LoVo (cell line): ENCODE results near the gene MAP2K3.

ENCODE experiments used
- DNase-seq: peaks from one replicate; pipeline ENCODE4 v3.0.0-alpha.2; 2016; ENCODE audit warnings: low spot score

The MAP2K3 gene

DNA sequence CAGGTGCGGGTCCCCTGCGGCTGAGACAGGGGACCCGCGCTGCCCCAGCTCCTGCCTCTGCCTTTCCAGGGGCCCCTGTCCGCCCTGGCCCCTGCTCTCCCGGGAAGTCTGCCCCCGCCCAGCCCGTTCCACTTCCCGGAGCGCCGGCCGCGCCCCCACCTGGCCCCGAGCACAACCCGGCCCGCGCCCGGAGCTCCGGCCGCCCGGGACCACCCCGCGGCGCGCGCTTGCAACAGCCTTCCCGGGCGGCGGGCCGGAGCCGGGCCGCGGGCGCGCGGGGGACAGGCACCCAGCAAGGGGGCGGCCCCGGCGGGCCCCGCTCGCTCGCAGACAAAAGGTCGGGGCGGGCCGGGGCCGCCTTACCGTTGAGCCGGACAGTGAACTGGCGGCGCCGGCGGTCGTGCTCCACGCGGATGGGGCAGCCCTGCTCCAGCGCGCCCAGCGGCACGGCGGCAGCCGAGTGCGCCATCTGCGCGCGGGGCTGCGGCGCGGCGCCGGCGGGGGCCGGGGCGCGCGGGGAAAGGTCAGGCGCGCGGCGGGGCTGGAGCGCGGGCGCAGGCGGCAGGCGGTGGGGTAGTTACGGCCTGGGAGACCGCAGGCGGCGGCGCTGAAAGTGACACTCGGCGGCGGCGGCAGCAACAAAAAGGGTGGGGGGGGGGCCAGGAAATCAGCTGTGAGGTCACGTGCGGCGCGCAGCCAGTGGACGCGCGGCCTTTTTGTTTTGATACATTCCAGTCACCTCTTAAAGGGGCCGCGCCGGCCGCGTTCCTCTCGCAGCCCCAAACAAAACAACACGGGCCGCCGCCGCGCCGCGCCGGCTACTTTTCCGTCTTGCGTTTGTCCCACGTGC, 31.5 kb upstream of the MAP2K3 start, which contains the start of gene NATD1:
Gene NATD1 (minus strand): TSS at position 615 of the 850 bp plus-strand sequence. CDS start 146 bp downstream, at position 469.
- peak; percentile 87 for DNase-seq

DNA sequence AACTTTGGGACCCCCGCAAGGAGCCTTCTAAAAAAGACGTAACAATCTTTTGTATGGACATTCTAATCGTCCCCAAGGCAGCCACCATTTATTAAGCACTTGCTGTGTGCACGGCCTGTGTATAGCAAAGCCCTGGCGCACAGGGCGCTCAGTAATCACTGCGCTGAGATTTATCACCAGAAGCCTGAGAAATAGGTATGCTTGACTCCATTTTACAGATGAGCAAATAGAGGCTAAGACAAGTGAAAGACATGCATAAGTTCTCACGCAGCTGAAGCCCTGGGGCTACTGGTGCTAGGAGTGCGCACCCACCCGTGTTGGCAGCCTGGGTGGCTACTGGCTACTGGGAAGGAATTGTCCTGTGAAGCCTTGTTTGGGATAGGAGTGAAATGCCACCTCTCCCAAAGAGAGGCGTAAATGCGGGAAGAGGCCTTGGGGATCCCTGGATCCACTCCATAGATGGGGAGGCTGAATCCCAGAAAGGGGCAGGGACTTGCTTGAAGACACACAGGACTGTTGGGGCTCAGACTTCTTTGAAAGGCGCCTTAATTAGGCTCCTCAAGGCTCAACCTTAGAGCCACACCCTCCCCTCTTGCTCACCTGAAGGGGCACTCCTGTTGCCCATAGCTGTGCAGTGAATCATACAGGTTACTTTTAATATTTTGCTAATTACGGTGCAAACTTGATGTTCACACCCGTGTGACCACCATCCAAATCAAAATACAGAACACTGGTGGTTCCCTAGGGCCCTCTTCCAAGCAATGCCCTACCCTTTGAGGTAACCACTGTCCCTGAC, 30.7 kb upstream of the MAP2K3 start:
- DNase-seq: peak; percentile 55

DNA sequence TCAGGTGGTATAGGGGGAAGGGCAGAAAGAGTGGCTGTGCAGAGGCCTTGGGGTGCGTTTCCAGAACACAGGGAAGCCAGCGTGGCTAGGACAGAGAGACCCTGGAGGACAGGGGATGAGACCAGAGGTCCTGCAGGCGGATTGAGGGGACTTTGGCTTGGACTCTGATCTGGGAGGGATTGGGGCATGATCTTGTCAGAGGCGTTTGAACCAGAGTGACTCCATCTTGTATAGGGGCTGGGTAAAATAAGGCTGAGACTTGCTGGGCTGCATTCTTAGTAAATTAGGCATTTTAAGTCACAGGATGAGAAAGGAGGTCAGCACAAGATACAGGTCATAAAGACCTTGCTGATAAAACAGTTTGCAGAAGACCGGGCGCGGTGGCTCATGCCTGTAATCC, 25.9 kb upstream of the MAP2K3 start:
- DNase-seq: no peak

DNA sequence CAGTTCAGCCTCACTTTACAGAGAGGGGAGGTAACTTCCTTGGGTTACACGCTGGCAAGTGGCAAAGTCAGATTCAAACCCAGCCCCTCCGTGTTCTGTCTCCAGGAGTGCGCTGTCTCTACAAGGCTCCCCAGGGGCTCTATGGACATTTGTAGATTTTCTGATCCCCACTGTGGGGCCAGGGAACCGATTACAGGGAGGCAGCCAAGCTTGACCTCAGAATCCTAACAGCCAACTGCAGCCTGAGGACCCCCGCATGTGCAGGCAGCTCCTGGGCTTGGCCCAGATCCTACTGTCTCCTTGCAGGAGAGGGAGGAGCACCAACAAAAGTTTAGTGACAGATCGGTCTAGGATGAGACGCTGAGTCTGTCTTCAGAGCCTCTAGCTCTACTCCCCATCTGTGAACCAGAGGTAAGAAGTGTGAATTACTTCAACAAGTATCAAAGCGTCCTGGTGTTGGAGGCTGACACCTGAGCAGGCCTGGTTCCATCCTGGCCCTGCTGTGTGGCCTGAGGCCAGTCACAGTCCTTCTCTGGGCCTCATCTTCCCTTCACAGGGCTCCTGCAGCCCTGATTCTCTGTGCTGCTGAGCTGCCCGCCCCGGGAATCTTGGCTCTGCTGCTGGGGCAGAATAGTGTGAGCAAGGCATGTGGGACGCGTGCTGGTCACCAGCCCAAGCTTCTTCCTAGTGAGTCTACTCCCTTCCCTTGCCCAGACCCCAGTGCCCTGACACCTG, 22.1 kb upstream of the MAP2K3 start:
- DNase-seq: no peak

DNA sequence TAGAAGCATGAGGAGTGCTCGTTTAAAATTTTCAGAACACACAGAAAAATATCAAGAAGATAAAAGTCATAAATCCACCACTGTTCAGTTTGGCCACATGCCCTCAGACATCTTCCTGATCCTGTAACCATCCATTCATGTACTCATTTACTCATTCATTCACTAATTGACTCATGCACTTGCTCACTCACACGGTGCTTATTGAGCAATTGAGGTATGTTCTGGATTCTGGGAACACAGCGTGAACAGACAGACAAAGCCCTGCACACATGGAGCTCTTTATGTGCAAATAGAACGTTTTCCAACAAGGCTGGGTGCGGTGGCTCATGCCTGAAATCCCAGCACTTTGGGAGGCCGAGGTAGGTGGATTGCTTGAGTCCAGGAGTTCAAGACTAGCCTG, 21.1 kb upstream of the MAP2K3 start:
- no peak for DNase-seq

DNA sequence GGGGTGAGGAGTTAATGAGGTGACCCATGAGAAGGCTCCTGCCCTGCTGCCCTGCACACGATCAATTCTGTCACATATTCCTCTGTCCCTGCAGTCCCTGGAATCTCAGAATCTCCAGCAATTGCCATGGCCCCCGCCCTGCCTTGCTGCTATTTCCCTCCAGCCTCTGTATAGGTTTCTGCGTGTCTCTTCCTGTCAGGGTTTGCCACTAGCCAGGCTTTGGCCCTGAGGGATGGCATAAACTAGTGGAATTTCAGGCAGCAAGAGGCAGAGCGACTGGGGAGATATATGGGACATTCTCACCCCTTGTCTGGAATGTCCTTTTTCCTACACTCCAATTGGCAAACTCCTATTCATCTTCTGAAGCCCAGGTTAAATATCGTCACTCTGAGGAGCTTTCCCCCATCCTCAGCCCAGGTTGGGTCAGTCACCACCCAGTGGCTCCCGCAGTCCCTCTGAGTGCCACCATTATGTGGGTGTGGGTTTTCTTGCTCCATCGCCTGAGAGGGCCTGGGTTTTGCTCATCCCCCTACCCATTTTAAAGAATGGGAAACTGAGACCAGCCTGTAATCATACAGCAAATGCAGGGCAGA, 15.8 kb upstream of the MAP2K3 start:
- DNase-seq: no peak

DNA sequence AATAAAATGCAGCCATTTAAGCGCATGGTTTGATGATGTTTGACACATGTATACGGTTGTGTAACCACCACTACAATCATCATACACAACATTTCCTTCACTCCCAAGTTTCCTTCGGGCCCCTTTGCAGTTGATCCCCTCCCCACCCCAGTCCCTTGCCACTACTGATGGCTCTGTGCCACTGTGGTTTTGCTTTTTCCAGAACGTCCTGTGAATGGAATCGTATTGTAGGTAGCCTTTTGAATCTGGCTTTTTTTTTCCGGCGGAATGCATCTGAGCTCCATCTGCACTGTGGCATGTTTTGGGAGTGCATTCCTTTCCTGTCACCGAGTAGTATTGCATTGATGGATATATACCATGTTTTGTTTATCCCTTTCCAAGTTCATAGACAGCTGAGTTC, 15.1 kb upstream of the MAP2K3 start:
- DNase-seq: no peak

DNA sequence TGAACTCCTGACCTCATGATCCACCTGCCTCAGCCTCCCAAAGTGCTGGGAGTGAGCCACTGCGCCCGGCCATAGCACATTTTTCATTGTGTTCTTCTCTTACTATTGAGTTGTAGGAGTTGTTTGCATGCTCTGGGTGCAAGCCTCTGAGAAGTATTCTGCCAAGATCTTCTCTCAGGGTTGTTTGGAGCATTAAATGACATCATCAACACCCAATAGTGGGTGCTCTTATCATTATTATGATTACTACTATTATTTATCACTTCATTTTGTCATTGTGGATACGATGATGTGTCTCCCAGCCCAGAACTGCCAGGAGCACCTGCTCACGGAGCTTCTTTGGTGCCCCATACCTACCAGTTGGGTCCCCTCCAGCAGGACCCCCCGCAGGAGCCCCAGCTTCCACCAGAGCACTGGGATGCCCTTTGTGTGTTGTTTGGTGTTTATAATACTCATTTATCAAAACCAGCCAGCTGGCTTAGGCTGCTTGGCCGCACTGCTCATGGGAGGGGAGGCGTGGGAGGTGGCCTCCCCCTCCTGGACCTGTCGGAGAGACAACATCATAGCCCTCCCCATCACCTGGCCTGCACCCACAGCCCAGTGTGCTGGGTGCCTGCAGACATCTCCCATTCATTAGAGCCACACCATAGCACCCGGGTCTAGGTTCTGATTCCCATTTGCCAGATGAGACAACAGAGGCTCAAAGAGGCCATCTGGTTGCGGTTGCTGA, 12.9 kb upstream of the MAP2K3 start:
- no peak for DNase-seq

DNA sequence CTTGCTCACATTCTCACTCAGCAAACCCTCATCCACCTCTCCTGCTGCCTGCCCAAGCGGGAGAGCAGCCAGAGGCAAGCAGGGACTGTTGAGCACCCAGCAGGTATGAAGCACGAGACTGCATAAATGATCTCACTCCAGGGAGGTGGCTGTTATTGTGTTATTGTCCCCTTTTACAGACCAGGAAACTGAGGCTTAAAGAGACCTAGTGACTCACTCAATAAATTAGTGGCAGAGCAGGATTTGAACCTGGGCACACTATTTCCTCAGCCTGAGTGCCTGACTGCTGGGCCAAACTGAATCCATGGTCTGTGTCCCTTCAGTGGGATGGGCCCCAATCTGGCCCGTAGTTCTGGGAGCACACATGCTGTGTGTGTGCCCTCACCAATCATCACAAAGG, 12.3 kb upstream of the MAP2K3 start:
- no peak for DNase-seq

DNA sequence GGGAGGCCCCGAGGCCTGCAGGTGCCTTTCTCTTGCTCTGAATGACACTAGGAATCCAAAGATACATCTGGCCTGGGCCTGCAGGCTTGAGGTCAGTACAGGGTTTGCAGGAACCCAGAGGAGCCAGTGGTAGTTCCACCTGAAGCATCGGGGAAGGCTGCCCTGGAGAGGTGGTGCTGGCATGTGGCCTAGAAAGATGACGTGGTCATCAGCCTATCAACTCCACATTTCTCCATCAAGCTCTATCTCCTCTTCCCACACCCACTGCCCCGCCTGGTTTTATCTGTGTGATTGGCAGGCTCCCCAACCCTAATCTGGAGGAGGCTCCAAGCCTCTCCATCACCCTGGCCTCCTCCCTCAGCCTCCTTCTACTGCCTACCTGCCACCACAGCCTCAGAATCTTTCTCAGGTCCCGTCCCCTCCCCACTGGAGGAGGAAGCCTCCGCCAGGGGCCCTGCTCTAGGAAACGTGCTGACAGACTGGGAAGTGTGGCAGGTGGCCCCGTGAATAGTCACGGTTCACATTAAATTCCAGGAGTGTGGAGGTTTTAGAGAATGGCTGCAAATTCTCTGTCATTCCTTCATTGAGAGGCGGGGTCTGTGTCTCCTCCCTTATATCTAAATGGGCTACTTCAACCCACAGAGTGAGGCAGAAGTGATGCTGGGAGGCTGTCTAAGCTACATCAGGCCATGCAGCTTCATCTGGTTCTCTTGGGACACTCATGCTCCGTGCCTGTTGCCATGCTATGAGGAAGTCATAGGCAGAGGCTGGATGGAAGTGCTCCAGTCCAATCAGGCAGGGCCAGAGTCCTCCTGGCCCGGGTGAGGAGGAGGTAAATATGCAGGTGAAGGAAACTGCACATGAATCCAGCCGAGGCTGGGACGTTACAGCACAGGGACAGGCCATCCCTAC, 11.4 kb upstream of the MAP2K3 start:
- DNase-seq: no peak

DNA sequence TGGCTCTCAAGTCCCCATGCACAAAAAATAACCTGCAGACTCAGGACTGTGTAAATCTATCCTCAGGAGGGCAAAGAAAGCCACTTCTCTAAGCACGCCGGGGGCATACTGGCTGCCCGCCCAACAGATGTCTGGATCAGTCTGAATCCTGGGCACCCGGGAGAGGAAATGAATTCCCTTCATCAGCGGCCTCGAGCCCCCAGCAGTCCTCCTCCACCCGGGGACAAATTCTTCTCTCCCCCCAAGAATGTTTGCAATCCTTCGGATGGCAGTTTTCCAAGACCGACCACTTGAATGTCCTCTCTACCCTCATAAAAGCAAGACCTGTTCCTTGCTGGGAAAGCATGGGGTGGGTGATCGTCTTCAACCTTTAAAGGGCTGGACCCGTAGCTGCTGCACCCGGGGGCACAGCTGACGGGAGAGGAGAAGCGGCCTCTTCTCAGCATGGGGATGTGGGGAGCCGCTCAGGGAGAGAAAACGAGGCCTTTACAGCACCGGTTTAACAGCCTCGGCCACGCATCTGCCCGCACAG, 9.4 kb upstream of the MAP2K3 start:
- DNase-seq: no peak

DNA sequence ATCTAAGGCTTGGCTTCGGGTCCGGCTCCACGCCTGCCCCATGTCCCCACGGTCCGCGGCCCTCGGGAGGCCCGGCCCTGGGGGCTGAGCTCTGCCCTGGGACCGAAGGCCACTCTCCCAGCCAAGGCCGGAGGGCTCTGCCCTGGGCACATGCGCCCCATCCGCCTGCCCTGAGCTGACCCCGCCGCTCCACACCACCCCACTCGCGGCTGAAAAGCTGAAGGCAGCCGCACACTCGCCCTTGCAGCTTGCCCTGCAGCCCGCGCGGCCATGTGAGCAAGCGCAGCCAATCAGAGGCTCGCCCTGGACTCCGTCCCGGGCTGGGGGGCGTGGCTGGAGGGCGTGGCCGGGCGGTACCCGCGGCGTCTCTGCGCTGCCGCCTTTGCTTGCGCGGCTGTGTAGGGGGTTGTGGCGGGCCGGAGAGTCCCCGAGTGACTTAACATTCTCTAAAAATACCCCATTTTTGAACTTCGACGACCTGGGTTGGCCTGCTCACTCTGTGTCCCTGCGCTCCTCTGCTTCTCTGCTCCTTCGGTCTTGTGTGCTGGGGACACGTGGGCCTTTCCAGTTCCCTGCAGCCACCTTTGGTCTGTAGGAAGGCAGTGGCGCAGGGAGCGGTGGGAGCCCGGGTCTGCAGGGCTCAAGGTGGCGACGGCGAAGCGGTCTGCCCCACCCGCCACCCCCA, 8.8 kb upstream of the MAP2K3 start:
- DNase-seq: peak; percentile 88

DNA sequence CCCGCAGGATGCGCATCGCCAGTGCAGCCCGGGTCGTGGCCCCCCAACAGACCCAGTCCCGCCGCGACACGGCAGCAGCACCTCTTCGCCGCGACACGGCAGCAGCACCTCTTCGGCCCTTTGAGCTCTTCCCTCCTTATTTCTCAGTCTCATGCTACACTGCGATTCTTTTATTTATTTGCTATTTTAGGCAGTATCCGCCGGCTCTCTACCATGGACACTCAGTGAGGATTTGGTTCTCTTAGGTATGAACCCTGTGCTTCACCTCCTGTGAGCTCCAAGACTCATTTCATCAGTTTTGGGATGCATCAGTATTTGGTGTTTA, 8.3 kb upstream of the MAP2K3 start:
- no peak for DNase-seq

DNA sequence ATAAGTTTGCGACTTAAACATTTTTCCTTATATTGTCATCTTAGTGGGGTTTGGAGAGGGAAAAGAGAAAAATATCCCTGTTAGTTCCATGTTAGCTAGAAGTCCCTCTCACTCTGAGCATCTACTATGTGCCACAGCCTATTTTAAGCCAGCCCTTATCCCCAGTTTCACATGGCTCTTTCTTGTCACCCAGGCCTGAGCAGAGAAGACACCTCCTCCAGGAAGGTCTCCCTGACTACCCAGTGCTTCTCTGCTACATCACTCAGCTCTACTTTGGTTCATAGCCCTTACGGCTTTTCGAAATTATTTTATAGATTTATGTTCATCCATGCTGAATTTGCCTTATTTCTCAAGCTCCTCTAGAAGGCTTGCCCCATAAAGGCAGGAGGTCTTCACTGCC, 7.2 kb upstream of the MAP2K3 start:
- DNase-seq: no peak

DNA sequence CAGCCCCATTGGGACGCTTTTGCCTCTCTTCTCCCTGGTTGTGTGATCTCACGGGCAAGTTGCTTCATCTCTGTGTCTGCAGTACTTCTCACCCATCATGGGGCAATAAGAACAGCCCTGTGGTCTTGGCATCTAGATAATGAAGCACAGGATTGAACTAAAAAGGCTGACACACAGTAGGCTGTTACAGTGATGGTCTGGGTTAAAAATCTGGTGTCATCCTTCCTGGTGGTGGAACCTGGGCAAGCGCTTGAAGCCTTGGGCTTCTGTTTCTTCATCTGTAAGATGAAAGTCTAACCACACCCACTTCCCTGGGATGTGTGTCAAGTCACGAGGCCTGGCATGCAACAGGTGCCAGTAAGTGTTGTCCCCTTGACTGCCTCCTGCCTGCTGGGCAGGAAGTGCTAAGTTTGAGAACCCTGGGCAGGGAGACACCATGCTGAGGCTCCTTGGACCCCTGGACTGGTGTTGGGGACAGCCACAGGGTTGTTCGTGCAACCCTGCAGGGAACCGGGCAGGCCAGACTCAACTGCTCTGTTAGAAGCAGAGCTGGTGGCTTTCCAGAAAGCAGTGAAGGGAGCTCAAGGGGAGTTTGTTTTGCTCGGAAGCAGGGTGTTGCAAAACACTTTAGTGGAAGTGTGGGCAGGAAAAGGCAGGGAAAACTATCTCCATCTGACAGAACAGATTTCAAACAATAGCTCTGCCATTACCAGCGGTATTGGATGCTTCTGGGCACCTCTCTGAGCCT, 5.9 kb upstream of the MAP2K3 start:
- peak; percentile 36 for DNase-seq

DNA sequence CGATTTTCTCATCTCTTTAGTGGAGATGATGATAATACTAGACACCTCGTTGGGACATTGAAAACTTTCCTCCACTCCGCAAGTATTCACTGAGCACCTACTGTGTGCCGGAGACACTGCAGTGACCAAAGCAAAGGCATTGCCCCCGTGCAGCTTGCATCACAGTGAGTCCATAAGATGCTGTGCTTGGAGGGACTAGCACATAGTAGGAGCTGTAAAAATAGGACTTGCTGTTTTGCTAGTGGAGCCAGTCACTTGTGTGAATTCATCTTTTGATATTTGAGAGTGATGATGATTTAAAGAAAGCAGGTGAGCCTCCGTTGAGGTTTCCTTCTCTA, 5.3 kb upstream of the MAP2K3 start:
- no peak for DNase-seq

DNA sequence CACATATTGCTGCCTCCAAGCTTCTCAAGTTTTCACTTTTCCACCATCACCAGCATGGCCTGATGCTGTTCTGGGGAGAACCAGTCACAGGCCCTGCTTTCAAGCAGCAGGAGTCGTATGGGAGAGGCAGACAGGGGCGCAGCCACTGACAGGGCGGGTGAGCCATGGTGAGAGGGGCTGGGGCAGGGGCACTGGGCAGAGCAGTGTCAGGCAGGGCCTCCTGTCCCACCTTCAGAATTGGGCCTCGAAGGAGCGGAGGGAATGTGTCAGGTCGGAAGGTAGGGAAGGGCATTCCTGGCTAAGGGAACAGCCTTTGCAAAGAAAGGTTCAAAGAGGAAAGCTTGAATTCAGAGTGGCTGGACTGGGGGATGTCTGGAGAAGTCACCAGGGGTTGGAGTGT, 4.9 kb upstream of the MAP2K3 start:
- no peak for DNase-seq

DNA sequence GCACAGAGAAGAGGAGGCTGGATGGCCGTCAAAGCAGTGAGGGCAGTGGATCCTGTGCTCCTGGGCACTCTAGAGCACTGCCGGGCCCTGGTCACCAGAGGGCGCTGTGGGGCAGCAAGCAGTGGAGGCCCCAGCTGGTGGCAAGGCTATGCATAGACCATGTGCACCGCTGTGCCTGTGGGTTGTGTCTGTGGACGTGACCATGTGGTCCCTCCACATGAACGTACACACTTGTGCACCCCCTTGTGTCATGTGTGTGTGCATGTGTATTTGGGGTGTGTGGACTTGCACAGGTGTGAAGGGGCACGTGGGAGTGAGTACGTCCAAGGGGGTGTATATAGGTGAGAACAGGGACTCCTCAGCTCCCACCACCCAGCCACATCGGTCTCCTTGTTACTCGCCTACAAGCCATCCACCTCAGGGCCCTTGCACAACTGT, 4.4 kb upstream of the MAP2K3 start:
- DNase-seq: peak; percentile 78

DNA sequence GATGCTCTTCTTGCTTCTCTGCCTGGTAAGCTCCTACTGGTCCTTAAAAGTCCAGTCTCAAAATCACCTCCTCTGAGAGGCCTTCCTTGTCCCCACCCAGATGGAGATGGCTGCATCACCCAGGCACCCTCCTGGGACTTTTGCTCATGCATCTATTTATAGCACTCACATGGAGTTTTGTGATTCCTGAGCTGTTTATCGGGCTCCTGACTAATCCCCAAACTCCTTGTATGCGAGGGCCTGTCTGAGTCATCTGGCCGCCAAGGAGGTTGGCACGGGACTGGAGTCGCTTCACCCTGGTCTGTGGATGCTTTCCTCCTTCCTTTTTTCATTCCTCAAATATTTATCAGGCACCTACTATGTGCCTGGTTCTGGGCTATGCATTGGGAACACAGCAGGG, 2.3 kb upstream of the MAP2K3 start:
- DNase-seq: peak; percentile 68
